ENCODE data around the gene TMEM109.

The TMEM109 gene

GRCh38 chr11:60912223-60912850 lies 1.6 kb upstream of the TMEM109 start:
- TF ChIP-seq CTCF (conservative IDR thresholded peaks at IDR 0.05; ENCODE audit: low read depth, low read length), result no peak
- no peak for DNase-seq (ENCODE audit: low read depth)
- H3K4me3 ChIP-seq (ENCODE audit: low read length), result no peak overlapping the region

- TF ChIP-seq CTCF (conservative IDR thresholded peaks at IDR 0.05; ENCODE audit: low read depth, low read length), result no peak
- no peak for DNase-seq (ENCODE audit: low read depth)
- peak overlapping the region; percentile 81 for H3K4me3 ChIP-seq (ENCODE audit: low read length)
Measured at GRCh38 chr11:60912851-60913528, 968 bp upstream of the TMEM109 start.

GRCh38 chr11:60914633-60915247 lies 782 bp downstream of the TMEM109 start:
- no peak for TF ChIP-seq CTCF (conservative IDR thresholded peaks at IDR 0.05; ENCODE audit: low read depth, low read length)
- DNase-seq (ENCODE audit: low read depth), result no peak
- peak overlapping the region; percentile 81 for H3K4me3 ChIP-seq (ENCODE audit: low read length)

GRCh38 chr11:60915248-60915914 lies 1.4 kb downstream of the TMEM109 start:
- H3K4me3 ChIP-seq (ENCODE audit: low read length), result peak overlapping the region; percentile 81
- peak; percentile 39 for TF ChIP-seq CTCF (conservative IDR thresholded peaks at IDR 0.05; ENCODE audit: low read depth, low read length)
- peak; percentile 75 for DNase-seq (ENCODE audit: low read depth)

GRCh38 chr11:60916669-60917206 lies 2.8 kb downstream of the TMEM109 start:
- no peak overlapping the region for H3K4me3 ChIP-seq (ENCODE audit: low read length)
- no peak for DNase-seq (ENCODE audit: low read depth)
- no peak for TF ChIP-seq CTCF (conservative IDR thresholded peaks at IDR 0.05; ENCODE audit: low read depth, low read length)

GRCh38 chr11:60917267-60917666 lies 3.3 kb downstream of the TMEM109 start:
- H3K4me3 ChIP-seq (ENCODE audit: low read length), result no peak overlapping the region
- no peak for DNase-seq (ENCODE audit: low read depth)
- TF ChIP-seq CTCF (conservative IDR thresholded peaks at IDR 0.05; ENCODE audit: low read depth, low read length), result no peak

All from retinal pigment epithelial cell (primary cell).